KMS-11 (cell line): Measurements from ENCODE around the gene BCOR.

Experiments
- H2AFZ ChIP-seq: fragments of 200-600 bp; sonication (generic); 2 replicates; pipeline ENCODE4 v1.6.1; 2016; ENCODE audit warnings: antibody characterized with exemption, mixed run types, low read depth
- H3K27ac ChIP-seq: fragments of 200-600 bp; sonication (generic); 2 replicates; pipeline ENCODE4 v1.6.1; 2016; ENCODE audit warnings: mild to moderate bottlenecking, mixed run types
- H3K27me3 ChIP-seq: fragments of 200-600 bp; sonication (generic); 2 replicates; pipeline ENCODE4 v1.6.1; 2017; ENCODE audit warnings: mild to moderate bottlenecking, low read depth, mixed run types, moderate library complexity; ENCODE audit not compliant: insufficient read depth
- H3K36me3 ChIP-seq: fragments of 200-600 bp; sonication (generic); 2 replicates; pipeline ENCODE4 v1.6.1; 2017; ENCODE audit warnings: mild to moderate bottlenecking, mixed run types; ENCODE audit not compliant: insufficient read depth
- H3K4me1 ChIP-seq: fragments of 200-600 bp; sonication (generic); 2 replicates; pipeline ENCODE4 v1.6.1; 2016; ENCODE audit warnings: mild to moderate bottlenecking, low read depth, mixed run types; ENCODE audit not compliant: poor library complexity, severe bottlenecking
- H3K4me2 ChIP-seq: fragments of 200-600 bp; sonication (generic); 2 replicates; pipeline ENCODE4 v1.7.0; 2016; ENCODE audit warnings: mild to moderate bottlenecking, mixed run types
- H3K4me3 ChIP-seq: fragments of 200-600 bp; sonication (generic); IDR thresholded peaks from 2 replicates; pipeline ENCODE4 v1.6.1; 2017; ENCODE audit warnings: low read depth, low read length, mixed read lengths; ENCODE audit not compliant: insufficient read depth
- H3K79me2 ChIP-seq: fragments of 200-600 bp; sonication (generic); 2 replicates; pipeline ENCODE4 v1.6.1; 2016; ENCODE audit warnings: low read depth, mixed run types; ENCODE audit not compliant: insufficient read depth
- H3K9ac ChIP-seq: fragments of 200-600 bp; sonication (generic); 2 replicates; pipeline ENCODE4 v1.6.1; 2016; ENCODE audit warnings: mild to moderate bottlenecking, mixed run types
- H4K20me1 ChIP-seq: fragments of 200-600 bp; sonication (generic); 2 replicates; pipeline ENCODE4 v1.6.1; 2016; ENCODE audit warnings: mild to moderate bottlenecking, mixed run types; ENCODE audit not compliant: insufficient read depth
- TF ChIP-seq, protein P1 (sequence below): fragments of 200-600 bp; sonication (generic); conservative IDR thresholded peaks from 2 replicates; pipeline ENCODE4 v1.6.1; 2017; ENCODE audit warnings: low read depth, mild to moderate bottlenecking, antibody characterized with exemption, low read length, moderate library complexity, mixed read lengths

BCOR gene

DNA sequence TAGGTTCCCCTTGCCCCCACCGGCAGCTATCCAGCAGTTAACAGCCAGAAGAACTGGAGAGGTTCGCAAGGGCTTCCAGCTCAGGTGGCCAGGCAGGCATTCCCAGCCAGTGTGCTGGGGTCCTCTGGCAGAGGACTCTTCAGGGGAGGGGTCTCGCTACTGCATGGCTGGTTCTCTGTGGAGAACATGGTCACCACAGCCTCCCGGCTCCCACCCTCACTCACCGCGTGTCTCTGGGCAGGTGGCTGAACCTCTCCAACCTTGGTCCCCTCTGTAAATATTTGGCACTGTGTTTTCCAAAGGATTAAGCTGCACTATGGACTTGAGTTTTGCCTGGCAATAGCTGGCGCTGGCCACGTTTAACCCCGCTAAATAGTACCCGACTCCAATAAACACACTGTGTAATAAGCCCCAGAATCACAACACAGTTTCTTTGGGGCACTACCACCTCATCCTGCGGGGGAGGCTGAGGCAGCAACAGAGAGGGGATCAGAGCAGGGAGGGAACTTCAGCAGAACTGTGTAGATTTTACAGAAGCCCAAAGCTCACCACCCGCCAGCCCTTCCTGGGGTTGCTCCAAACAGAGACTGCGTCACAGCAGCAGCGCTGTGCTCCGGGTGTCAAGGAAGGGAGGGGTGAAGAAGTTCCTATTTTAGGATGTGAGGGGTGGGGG lies 15.2 kb downstream of the BCOR start:
- Histone ChIP-seq H3K4me3 (no peak overlapping the region), H3K79me2 (peaks cover 97% of the 10 kb centered on the region), H3K4me1 (peaks cover 14% of the 10 kb centered on the region), H3K27me3 (no peaks in the 10 kb centered on the region), H2AFZ (no peak overlapping the region), H3K27ac (no peak overlapping the region), H4K20me1 (peaks cover 39% of the 10 kb centered on the region), H3K4me2 (no peak overlapping the region), H3K36me3 (no peaks in the 10 kb centered on the region), H3K9ac (no peak overlapping the region)
- TF ChIP-seq, protein P1, sequence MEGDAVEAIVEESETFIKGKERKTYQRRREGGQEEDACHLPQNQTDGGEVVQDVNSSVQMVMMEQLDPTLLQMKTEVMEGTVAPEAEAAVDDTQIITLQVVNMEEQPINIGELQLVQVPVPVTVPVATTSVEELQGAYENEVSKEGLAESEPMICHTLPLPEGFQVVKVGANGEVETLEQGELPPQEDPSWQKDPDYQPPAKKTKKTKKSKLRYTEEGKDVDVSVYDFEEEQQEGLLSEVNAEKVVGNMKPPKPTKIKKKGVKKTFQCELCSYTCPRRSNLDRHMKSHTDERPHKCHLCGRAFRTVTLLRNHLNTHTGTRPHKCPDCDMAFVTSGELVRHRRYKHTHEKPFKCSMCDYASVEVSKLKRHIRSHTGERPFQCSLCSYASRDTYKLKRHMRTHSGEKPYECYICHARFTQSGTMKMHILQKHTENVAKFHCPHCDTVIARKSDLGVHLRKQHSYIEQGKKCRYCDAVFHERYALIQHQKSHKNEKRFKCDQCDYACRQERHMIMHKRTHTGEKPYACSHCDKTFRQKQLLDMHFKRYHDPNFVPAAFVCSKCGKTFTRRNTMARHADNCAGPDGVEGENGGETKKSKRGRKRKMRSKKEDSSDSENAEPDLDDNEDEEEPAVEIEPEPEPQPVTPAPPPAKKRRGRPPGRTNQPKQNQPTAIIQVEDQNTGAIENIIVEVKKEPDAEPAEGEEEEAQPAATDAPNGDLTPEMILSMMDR, result no peak

DNA sequence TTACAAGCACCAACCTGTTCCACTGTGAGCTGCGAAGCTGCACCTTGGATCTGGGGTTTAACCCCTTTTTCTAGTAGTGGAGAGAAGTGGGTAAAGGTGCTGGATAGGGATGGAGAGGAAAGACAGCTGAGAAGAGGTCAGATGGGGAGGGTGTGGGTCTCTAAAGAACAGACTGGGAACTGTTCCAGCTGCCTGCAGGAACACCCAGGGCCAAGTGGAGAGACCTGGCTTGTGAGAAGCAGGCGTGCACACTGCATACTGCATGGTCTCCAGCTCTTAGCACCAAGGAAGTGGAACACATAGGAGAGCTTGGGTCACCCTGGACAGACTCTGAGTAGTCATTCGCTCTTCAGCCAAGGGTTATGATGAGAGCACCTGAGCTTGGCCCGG lies 16.1 kb downstream of the BCOR start:
- H3K4me3 ChIP-seq, result no peak overlapping the region
- TF ChIP-seq, protein P1, result no peak
- peaks cover 10% of the 10 kb centered on the region for H3K4me1 ChIP-seq
- no peaks in the 10 kb centered on the region for H3K36me3 ChIP-seq
- H4K20me1 ChIP-seq, result peaks cover 30% of the 10 kb centered on the region
- H3K9ac ChIP-seq, result no peak overlapping the region
- no peak overlapping the region for H2AFZ ChIP-seq
- no peaks in the 10 kb centered on the region for H3K27me3 ChIP-seq
- H3K27ac ChIP-seq, result no peak overlapping the region
- H3K79me2 ChIP-seq, result peaks cover 97% of the 10 kb centered on the region
- H3K4me2 ChIP-seq, result no peak overlapping the region

DNA sequence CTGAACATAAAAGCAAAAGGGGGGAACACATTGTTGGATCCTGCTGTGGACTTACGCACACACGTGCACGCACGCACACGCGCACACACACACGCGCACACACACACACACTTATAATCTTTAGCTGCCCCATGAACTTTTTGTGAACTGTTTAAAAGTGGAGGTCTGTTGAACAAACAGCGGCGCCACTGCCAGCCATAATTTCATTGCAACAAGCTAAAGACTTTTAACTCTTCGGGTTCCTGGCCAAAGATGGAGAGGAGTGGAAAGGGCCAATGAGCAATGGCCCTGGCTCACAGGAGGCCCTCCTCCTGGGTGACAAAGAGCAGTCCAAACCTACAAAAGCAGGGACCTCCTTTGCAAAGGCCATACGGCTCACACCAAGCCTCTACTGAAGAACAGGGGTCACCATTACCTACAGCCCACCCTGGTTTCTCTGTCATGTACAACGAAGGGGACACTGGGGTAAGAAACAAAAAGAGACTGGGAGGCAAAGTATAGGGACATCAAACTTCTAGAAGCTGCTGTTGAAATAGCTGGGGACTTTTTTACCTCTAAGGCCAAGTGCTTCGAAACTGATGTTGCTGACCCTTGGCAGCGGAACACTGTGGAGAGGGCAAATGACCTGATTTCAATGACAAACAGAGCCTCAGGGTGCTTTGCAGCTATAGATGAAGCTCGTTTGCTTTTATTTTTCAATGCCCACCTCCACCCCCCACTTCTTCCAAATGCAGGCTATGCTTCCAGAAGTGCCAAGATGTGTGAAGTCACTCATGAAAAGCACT lies 16.7 kb downstream of the BCOR start:
- TF ChIP-seq, protein P1, result no peak
- H3K4me1 ChIP-seq, result peaks cover 10% of the 10 kb centered on the region
- H3K4me3 ChIP-seq, result no peak overlapping the region
- peaks cover 24% of the 10 kb centered on the region for H4K20me1 ChIP-seq
- H3K27me3 ChIP-seq, result no peaks in the 10 kb centered on the region
- H2AFZ ChIP-seq, result no peak overlapping the region
- H3K27ac ChIP-seq, result no peak overlapping the region
- H3K36me3 ChIP-seq, result no peaks in the 10 kb centered on the region
- peaks cover 97% of the 10 kb centered on the region for H3K79me2 ChIP-seq
- no peak overlapping the region for H3K4me2 ChIP-seq
- no peak overlapping the region for H3K9ac ChIP-seq

DNA sequence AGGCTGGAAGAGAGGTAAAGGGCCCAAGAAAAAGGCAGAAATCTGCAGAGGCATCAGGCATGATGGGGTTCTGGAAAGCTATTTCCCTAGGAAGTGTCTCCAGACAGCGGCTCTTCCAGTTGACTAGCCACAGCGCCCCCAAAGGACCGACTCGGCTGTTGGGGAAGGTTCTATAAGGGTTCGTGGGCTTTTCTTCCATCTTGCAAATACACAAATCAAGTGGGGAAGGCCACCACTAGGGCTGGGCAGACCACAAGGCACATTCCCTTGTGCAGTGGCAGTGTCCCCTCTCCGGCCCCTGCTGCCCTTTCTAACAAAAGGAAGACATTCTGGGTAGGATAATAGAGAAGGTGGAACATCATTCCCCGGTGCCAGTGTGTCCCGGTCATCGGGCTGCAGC lies 18.2 kb downstream of the BCOR start:
- H3K4me3 ChIP-seq, result no peak overlapping the region
- H3K27me3 ChIP-seq, result no peaks in the 10 kb centered on the region
- H3K4me2 ChIP-seq, result no peak overlapping the region
- H3K36me3 ChIP-seq, result no peaks in the 10 kb centered on the region
- no peak overlapping the region for H2AFZ ChIP-seq
- H3K4me1 ChIP-seq, result peaks cover 3% of the 10 kb centered on the region
- no peak overlapping the region for H3K27ac ChIP-seq
- H3K79me2 ChIP-seq, result peaks cover 95% of the 10 kb centered on the region
- no peak overlapping the region for H3K9ac ChIP-seq
- TF ChIP-seq, protein P1, result no peak
- H4K20me1 ChIP-seq, result peaks cover 11% of the 10 kb centered on the region; the same call in 1 of the 2 replicates
